Activated T-cell treated with anti-CD3 and anti-CD28 coated beads for 24 hours (primary cell): ENCODE results near the gene CDC20.
"Not testable (repeated sequence)": the region's sequence is repeated elsewhere in the genome, so short reads cannot be mapped to it uniquely, and the experiment has no call there.

ENCODE experiments used
- DNase-seq: peaks from one replicate; pipeline ENCODE4 v3.0.0-alpha.2; 2020; ENCODE audit warnings: low read depth

Gene CDC20

GRCh38 chr1:43383449-43383848 lies 24.7 kb downstream of the CDC20 start:
- no peak for DNase-seq

DNA sequence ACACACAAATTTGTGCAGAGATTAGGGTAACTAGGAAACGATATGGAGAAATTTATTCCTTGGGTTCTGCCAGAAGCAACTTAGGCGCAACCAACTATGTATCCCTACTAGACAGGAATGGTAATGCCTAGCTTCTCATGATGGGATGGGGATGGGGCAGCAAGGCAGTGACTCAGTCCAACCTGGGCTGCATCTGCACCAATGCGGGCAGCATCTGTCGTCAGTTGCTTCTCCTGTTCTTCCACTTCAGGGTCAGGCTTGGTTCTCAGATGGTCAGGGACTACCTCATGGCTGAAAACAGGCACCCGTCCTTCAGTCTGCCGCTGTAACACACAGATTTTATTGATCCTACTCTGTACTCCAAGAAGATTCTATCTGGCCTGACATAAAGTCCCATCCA lies 27.9 kb downstream of the CDC20 start:
- DNase-seq = no peak

- DNase-seq = no peak
Observed at GRCh38 chr1:43387976-43388599, 29.3 kb downstream of the CDC20 start.

DNA sequence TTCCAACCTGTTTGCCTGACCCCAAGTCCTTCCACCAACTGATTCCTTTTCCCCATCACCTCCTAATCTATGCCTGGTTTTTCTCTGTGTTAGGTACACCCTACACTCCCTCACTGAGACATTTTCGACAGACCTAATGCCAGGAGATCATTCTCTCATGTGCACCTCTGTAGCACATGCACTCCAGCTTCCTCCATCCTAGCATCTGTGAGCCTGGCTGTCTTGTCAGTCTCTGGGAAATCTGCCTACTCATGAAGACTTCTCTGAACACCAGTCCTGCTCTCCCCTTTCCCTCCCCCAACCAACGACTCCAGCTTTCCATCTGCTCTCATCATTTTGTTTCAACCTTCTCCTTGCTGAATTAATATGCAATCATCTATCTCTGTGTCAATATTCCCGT lies 29.8 kb downstream of the CDC20 start:
- no peak for DNase-seq

GRCh38 chr1:43389326-43390313 lies 30.8 kb downstream of the CDC20 start, which contains the start of the genes MED8 and SZT2:
TSS of gene MED8 (minus strand) at chr1:43389800. CDS start at chr1:43389764, 36 bp downstream.
TSS of gene SZT2 (plus strand) at chr1:43389899. CDS start at chr1:43389969, 70 bp downstream.
- peak; percentile 92 for DNase-seq

DNA sequence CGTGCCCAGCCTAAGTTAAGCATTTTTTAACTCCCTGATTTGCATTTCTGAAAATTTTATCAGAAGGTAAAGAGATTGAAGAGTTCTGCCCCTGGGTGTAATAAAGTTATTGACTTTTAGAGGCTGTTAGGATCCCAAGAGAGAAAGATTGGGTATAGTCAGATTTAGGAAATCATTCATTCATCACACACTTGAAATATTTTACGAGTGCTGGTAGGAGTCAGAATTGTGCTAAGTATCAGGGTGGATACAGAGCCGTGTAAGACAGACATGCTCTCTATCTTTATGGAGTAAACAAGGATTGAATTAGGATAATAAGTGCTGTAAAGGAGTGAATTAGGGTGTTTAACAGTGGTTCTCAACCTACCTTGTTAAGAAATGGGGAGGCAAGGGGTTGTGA lies 33.9 kb downstream of the CDC20 start:
- no peak for DNase-seq

DNA sequence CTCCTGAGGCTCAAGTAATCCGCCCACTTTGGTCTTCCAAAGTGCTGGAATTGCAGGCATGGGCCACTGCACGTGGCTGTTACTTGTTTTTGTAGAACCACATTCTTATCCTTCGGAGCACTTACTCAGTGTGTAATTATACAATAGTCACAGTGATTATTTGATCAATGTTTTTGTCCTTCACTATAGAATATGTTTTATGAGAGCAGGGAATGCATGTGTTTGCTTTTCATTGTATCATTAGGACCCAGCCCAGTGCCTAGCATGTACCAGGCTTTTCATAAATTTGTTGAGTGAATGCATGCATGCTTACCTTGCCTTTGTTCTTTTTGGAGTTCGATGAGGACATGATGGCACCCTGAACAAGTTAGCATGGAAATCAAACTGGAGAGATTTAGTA lies 36.7 kb downstream of the CDC20 start:
- no peak for DNase-seq

GRCh38 chr1:43396059-43396458 lies 37.3 kb downstream of the CDC20 start:
- DNase-seq = no peak

DNA sequence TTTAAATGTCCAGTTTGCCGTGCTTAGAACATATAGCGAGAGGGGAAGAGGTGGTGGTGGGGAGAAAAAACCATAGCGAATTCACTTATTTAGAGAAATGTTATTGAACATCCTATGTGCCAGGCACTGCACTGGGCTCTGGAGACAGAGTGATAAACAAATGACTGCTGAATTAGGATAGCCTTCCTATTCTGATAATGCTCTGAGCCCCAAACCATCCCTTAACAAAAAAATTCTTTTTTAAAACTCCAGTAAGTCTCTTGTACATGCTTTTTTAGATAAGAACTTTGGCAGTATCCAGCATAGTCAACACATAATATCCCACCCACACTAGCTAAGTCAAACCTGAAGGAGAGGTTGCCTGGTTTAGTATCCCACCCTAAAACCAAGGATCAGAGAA lies 39.4 kb downstream of the CDC20 start:
- DNase-seq = no peak

- not testable (repeated sequence) for DNase-seq
Observed at GRCh38 chr1:43400441-43400840, 41.7 kb downstream of the CDC20 start.

- no peak for DNase-seq
Observed at GRCh38 chr1:43402089-43402865, 43.5 kb downstream of the CDC20 start.

DNA sequence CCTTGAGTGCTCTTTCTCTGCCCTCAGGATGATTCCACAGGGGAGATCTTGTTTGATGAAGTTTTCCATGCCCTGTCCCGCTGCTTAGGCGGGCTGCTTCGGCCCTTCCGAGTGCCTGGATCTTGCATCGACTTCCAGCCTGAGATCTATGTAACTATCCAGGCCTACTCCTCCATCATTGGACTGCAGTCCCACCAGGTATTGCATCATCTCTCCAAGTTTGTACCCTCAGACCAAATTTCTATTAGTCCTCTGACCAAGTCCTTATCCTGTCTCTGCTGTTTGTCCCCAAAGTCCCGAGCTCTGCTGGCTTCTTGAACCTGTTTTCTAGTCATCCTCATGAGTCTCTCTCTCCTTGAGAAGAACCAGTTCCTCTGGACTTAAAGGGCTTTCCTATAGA lies 45.6 kb downstream of the CDC20 start:
- no peak for DNase-seq

DNA sequence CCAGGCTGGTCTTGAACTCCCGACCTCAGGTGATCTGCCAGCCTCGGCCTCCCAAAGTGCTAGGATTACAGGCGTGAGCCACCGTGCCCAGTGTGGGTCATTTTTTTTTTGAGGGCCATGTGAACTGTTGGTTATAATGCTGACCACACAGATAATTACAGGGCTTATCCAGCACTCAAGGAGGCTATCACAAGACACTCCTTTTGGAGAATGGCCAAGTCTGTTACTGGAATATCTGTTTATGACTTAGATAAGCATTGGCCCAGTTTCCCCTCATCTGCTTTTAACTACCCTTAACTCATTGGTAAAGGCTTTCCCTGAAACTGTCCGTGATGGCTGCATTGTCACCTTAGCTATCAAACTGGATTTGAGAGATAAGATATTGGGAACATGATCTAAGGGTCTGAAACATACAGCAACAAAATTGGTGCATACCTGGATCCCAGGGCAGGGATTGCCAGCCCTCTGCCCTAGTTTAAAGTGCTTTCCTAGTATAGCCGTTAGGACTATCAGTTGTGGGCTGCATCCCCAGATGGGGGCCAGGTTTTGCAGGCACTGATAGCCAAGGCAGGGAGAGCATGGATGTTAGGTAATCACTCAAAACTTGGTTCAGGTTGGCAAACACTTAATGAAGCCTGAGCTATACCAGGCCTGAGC lies 46.6 kb downstream of the CDC20 start:
- DNase-seq = no peak

DNA sequence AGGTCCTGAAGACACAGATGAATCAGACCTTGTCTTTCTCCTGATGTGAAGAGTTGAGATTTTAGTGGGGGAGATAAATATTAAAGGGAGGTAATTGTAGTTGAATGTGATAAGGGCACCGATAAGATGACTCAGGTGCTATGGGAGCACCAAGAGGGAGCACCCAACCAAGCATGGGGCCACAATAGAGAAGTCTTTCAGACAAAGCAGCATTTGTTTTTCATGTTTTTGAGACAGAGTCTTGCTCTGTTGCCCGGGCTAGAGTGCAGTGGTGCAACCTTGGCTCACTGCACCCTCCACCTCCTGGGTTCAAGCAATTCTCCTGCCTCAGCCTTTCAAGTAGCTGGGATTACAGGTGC lies 47.1 kb downstream of the CDC20 start:
- no peak for DNase-seq

- no peak for DNase-seq
Observed at GRCh38 chr1:43410571-43410970, 51.8 kb downstream of the CDC20 start.
